ENCODE results near the gene KPNA2.
A peak's percentile ranks its signal among the peaks of the same experiment; 100 is the strongest.
"Not testable (repeated sequence)": the region's sequence is repeated elsewhere in the genome, so short reads cannot be mapped to it uniquely, and the experiment has no call there.

Gene KPNA2

GRCh38 chr17:68061512-68062313, 26.2 kb downstream of the KPNA2 start:
- no peak for DNase-seq

GRCh38 chr17:68065366-68065765, 29.8 kb downstream of the KPNA2 start:
- not testable (repeated sequence) for DNase-seq

DNA sequence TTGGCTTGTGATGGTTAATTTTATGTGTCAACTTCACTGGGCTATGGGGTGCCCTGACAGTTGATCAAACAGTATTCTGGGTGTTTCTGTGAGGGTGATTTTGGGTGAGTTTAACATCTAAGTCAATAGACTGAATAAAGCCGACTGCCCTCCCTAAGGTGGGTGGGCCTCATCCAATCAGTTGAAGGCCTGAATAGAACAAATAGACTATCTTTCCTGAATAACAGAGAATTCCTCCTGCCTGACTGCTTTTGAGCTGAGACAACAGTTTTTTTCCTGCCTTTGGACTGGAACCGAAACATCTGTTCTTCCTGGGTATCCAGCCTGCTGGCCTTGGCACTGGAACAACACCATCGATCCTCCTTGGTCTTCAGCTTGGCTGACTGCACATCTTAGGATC, 33.0 kb downstream of the KPNA2 start:
- not testable (repeated sequence) for DNase-seq

DNA sequence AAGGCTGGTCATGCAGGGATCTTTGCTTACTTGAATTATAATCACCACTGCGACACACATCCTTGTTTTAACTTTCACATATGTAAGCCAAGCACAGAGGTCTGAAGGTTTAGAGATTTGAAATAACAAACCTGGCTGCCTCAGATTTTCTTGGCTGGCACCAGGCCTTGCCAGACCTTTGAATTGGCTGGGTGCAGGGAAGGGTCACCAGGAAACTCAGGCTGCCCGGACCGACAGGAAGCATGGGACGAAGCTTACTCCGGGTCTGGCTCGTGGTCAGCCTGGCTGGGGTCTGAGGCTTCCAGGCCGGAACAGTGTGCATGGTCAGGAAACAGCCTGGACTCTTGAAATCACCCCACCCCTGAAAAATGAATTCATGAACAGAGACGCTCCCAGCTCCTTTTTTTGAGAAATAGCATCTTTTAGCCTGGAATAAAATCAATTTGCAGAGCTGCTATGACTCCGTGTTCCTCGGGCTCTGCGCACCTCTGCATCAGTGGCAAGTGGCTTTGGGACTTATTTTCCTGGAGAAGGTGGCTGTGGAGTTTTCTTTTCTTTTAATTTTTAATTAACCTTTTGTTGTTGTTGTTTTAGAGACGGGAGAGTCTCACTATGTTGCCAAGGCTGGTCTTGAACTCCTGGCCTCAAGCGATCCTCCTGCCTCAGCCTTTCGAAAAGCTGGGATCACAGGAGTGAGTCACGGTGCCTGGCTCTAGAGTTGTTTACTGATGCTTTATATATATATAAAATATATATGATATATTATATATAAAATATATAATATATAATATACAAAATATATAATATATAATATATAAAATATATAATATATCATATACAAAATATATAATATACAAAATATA, 35.3 kb downstream of the KPNA2 start:
- DNase-seq, result peak in 1 of 3 experiments; percentile 45

DNA sequence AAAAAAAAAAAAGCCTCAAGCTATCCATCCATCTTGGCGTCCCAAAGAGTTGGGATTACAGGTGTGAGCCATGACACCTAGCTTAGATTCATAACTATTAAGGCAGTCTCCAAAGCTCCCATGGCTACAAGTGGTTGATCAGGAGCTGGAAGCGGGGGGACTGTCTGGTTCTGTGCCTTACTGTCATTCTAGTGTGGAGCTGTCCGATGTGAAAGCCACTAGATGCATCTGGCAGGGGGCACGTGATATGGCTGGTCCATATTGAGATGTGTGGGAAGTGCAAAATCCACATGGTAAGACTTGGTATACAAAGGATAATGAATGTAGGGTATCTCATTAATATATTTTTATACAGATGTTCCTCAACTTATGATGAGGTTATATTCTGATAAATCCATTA, 38.7 kb downstream of the KPNA2 start:
- no peak for DNase-seq

- not testable (repeated sequence) for DNase-seq
These were observed 40.5 kb downstream of the KPNA2 start for GRCh38 chr17:68075953-68076607.

DNA sequence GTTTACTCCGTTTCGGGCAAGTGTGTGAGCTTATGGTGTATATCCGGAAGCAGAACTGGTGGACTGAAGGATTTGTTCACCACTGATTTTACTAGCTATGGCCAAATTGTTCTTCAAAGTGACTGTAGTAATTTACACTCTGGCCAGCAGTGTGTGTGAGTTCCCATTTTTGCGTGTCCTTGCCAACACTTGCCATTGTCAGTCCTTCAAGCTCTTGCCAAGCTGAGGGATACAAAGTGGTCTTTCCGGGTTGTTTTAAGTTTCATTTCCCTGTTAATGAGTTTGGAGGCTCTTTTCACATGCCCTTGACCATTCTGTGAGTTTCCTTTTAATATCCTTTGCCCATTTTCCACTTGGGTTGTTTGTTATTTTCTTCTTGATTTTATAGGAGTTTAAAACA, 42.0 kb downstream of the KPNA2 start:
- DNase-seq, result not testable (repeated sequence)

GRCh38 chr17:68080411-68081150, 45.0 kb downstream of the KPNA2 start:
- DNase-seq, result no peak

- DNase-seq, result not testable (repeated sequence)
These were observed 46.0 kb downstream of the KPNA2 start for GRCh38 chr17:68081305-68082265.

- DNase-seq, result no peak
These were observed 50.3 kb downstream of the KPNA2 start for GRCh38 chr17:68085771-68086381.

- DNase-seq, result not testable (repeated sequence)
These were observed 51.1 kb downstream of the KPNA2 start for GRCh38 chr17:68086666-68087065.

DNA sequence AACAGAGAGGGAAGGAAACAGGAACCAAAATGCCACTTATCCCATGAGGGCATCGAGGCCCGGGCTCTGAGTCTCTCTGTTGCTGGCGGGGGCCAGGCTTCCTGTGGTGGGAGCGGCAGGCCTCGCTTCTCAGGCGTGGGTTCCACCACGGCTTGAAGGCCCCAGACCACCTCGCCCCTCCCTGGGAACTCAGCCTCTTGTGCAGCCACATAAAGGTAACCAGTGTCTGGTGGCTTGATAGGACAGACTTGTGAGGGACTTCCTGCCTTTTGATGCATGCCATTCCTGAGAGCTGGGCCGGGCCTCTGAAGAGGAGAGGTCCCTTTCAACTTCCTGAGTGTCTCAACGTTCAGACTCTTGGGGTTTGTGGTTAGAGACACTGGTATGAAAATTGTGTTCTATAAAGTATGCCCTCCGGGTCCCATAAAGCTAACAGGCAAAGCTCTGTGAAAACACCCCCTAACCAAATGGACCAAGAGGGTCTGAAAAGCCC, 51.6 kb downstream of the KPNA2 start:
- DNase-seq, result not testable (repeated sequence)

GRCh38 chr17:68087851-68088250, 52.3 kb downstream of the KPNA2 start:
- no peak for DNase-seq

DNA sequence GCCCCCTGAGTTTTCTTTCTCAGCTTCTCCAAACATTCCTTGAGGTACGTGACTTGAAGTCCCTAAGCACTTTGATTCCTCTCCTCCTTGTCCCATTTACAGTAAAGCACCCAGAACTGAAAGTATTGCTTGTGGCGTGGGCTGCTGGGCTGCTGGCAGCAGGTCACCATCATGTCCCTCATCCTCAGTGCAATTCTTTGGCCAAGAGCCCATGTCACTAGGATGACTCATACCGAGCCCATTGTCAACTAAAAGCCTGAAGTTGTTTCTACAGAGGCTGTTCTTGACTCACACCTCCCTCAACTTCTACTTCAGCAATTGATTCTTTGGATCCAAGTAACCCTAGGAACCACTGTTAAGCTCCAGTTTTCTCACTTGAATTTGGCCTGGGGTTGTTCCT, 54.3 kb downstream of the KPNA2 start:
- no peak for DNase-seq

DNA sequence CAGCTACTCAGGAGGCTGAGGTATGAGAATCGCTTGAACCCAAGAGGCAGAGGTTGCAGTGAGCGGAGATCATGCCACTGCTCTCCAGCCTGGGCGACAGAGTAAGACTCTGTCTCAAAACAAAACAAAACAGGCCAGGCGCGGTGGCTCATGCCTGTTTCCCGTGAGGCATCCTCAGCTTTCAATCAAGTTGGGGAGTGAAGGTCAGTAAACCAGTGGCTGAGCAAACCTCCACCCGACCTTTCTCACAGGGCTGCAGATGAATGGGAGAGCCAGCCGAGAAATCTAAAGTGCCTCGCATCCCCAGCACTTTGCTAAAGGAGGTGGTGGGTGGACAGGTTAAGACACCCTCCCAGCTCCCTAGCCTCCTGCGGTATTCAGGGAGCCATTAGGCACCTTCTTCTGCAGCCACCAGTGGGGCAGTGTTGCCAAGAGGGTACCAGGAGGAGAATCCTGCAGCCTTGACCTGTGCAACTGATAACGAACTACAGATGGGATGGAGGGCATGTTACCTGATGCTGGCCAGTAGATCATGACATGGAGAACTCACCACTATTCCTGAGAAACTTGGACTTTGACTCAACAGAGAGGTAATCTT, 59.0 kb downstream of the KPNA2 start:
- no peak for DNase-seq

DNA sequence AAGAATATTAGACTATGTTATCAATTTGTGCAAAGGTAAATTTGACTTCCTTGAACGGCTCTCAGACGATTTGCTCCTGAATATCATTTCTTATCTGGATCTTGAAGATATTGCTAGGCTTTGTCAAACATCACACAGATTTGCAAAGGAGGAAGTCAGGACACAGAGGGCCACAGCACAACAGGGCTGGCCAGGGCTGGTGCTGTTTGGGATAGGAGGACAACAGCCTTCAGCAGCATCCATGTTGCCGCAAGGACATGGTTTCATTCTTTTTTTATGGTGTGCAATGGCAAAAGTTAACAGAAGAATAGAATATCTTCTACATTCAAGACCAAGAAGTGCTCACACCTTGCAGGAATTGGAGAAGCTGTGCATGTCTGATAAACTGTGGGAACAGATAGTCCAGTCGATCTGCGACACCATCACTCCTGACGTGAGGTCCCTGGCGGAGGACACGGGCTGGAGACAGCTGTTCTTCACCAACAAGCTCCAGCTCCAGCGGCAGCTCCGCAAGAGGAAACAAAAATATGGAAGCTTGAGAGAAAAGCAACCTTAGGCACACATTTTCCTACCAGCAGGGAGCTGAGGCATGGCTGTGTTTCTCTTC, 59.8 kb downstream of the KPNA2 start:
- no peak for DNase-seq

DNA sequence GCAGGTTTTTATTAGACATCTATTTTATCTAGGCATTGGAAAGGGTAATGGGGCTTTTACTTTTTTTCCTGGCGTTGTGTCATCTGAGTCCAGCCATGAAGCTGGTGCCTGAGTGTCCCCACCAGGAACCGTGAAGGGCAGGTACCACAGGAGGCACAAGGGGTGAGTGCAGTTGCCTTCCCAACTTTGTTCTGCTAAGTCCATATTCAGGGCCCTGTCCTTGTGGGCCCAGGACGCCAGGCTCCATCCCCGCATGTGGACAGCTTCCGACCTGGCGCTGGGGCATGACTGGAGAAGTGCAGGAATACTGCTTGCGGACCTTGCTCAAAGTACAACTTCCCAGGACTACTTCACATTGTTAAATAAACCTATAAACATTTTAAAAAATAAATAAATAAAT, 60.6 kb downstream of the KPNA2 start:
- no peak for DNase-seq

Measured in NCI-H1417 (cell line).